Measurements from ENCODE around the gene RPL13A. TPM values are rescaled to one million over a fixed set of nuclear protein-coding genes. Genes with fewer than 3 reads are reported as not detected.

The RPL13A gene
- total RNA-seq, 1 donor from 2014 or later, result 2,737 TPM

DNA sequence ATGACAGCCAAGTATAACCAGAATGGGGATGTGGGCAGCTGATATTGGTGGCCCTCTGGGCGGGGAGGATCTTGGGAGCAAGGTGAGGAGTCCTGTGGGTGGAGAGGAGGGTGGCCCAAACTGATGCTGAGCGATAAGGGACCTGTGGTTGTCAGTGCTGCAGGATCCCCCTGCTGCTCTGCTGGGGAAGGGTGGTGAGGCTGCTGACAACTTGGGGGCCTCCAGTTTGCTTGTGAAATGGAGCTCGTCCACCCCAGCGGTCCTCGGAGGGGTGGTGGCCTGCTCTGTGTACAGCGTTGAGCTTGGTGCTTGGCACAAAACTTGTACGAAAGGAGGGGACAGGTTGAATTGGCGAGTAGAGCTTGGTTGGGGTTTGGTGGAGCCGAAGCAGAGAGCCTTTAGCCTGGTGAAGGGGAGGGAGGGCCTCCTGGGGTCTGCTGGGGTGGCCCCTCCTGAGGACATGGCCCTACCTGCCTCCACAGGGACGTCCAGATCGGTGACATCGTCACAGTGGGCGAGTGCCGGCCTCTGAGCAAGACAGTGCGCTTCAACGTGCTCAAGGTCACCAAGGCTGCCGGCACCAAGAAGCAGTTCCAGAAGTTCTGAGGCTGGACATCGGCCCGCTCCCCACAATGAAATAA is 11.7 kb downstream of the RPL13A start:
- Histone ChIP-seq H3K4me3 (peak overlapping the region in 1 of 2 donors; percentile 77), H3K9me3 (no peaks in the 10 kb centered on the region), H3K36me3 (peaks cover 18 to 30% of the 10 kb centered on the region in 2 donors), H3K27ac (peak overlapping the region in 1 of 2 donors; percentile 37), H3K27me3 (no peaks in the 10 kb centered on the region), H3K4me1 (peaks cover 13 to 20% of the 10 kb centered on the region in 2 donors)
- intact Hi-C loops (cut with DNase I), result loop anchor here (5.0 kb wide), 2 partner anchors 143 to 178 kb away; partner anchors contain the start of genes PRMT1, RRAS and SCAF1
- TF ChIP-seq, protein P1, sequence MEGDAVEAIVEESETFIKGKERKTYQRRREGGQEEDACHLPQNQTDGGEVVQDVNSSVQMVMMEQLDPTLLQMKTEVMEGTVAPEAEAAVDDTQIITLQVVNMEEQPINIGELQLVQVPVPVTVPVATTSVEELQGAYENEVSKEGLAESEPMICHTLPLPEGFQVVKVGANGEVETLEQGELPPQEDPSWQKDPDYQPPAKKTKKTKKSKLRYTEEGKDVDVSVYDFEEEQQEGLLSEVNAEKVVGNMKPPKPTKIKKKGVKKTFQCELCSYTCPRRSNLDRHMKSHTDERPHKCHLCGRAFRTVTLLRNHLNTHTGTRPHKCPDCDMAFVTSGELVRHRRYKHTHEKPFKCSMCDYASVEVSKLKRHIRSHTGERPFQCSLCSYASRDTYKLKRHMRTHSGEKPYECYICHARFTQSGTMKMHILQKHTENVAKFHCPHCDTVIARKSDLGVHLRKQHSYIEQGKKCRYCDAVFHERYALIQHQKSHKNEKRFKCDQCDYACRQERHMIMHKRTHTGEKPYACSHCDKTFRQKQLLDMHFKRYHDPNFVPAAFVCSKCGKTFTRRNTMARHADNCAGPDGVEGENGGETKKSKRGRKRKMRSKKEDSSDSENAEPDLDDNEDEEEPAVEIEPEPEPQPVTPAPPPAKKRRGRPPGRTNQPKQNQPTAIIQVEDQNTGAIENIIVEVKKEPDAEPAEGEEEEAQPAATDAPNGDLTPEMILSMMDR (IDR thresholded peaks at IDR 0.05), result no peak
- DNase-seq (ENCODE audit: low spot score in 2 of 2), result no peak

DNA sequence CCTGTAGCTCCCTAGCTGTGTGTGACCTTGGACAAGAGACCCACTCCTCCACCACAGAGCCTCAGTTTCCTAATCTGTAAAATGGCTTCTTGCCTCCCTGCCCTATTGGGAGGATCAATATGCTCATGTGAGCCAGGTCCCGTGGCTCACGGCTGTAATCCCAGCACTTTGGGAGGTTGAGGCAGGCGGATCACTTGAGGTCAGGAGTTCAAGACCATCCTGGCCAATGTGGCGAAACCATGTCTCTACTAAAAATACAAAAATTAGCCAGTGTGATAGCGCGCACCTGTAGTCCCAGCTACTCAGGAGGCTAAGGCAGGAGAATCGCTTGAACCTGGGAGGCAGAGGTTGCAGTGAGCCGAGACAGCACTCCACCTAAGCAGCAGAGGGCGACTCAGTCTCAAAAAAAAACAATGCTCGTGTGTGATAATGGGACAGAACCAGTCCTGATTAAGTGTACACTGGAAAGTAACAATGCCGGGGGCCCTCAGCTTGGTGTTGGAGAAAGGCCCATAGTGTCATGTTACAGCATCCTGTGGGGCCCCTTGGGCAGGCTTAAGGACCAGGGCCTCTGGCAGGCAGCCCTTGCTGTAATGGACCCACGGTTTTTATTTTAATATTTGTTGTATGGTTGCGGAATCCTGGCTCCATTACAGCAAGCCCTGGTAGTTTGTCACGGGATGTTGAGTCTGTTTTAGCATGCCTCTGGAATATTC is 15.6 kb downstream of the RPL13A start:
- TF ChIP-seq, protein P1 (IDR thresholded peaks at IDR 0.05), result peak; percentile 44 to 58 (median 49)
- Histone ChIP-seq H3K4me1 (peaks cover 4 to 5% of the 10 kb centered on the region in 2 donors), H3K36me3 (peaks cover 15 to 20% of the 10 kb centered on the region in 2 donors), H3K27me3 (no peaks in the 10 kb centered on the region), H3K9me3 (no peaks in the 10 kb centered on the region), H3K4me3 (no peak overlapping the region), H3K27ac (no peak overlapping the region)
- DNase-seq (ENCODE audit: low spot score in 2 of 2), result no peak
- intact Hi-C loops (cut with DNase I), result loop anchor here (1.0 kb wide), 1 partner anchor 44 kb away; no protein-coding TSS in a partner anchor

DNA sequence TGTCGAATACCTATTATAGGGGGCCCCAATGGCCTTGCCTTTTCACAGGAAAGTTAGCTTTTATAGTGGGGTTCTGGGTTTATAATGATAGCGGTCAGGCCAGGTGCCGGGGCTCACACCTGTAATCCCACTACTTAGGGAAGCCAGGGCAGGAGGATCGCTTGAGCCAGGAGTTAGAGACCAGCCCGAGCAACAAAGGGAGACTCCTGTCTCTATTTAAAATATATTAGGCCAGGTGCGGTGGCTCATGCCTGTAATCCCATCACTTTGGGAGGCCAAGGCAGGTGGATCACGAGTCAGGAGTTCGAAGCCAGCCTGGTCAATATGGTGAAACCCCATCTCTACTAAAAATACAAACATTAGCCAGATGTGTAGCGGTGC is 16.2 kb downstream of the RPL13A start:
- H3K4me3 ChIP-seq, result no peak overlapping the region
- no peak for DNase-seq (ENCODE audit: low spot score in 2 of 2)
- intact Hi-C loops (cut with DNase I), result loop anchor here (1.0 kb wide), 1 partner anchor 44 kb away; no protein-coding TSS in a partner anchor
- no peak overlapping the region for H3K27ac ChIP-seq
- no peaks in the 10 kb centered on the region for H3K9me3 ChIP-seq
- peaks cover 10 to 15% of the 10 kb centered on the region in 2 donors for H3K36me3 ChIP-seq
- peaks cover under 1 to 3% of the 10 kb centered on the region in 2 donors for H3K4me1 ChIP-seq
- TF ChIP-seq, protein P1 (IDR thresholded peaks at IDR 0.05), result no peak
- H3K27me3 ChIP-seq, result no peaks in the 10 kb centered on the region

DNA sequence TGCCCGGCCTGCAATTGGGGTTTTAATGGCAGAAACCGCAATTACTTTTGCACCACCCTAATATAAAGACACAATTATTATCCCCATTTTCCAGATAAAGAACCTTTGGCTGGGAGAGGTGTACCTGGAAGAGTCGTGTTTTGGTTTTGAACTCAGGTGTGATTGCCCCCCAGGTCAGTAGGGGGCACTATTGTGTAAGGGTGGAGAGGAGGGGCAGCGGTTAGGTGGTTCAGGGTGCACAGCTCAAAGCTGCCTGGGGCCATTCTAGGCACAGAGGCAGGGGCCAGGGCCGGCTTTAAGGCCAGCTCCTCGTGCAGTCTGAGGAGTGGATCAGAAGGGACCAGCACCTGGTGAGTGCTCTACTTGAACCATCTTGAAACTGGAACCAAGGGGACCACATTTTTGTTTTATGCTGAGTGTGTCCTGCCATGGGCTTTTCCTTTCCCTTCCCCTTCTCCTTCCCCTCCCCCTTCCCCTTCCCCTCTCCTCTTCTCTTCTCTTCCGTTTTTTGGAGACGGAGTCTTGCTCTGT is 19.2 kb downstream of the RPL13A start:
- intact Hi-C loops (cut with DNase I), result no loop called here
- Histone ChIP-seq H3K36me3 (no peaks in the 10 kb centered on the region), H3K9me3 (no peaks in the 10 kb centered on the region), H3K4me1 (peaks cover 0 to under 1% of the 10 kb centered on the region in 2 donors), H3K27ac (no peak overlapping the region), H3K27me3 (no peaks in the 10 kb centered on the region), H3K4me3 (no peak overlapping the region)
- no peak for DNase-seq (ENCODE audit: low spot score in 2 of 2)
- TF ChIP-seq, protein P1 (IDR thresholded peaks at IDR 0.05), result peak; percentile 53 to 69 (median 54)

DNA sequence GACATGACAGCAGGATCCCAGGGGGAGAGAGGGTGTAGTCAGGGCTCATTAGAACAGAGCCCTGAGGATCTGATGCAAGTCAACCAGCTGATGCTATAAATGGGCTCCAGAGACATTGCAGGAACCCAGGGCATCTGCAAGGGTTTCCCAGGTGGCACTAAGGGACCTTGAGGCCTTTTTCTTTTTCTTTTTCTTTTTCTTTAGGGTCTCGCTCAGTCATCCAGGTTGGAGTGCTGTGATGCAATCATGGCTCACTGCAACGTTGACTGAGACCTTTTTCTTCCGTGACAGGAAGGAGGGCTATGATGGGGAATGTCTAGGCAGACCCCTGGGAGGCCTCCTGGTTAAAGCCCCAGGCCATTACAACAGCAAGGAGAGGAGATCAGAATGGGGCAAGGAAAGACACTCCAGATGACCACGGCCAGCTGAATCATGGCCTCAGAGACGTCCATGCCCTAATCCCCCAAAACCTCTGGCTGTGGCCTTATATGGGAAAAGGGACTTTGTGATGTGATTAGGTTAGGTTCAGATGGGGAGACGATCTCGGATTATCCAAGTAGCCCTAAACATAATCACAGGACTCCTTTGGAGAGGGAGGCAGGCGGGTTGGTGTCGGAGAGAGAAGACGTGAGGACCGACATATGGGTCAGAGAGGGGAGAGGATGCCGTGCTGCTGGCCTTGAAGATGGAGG is 20.5 kb downstream of the RPL13A start:
- Histone ChIP-seq H3K9me3 (no peaks in the 10 kb centered on the region), H3K27ac (no peak overlapping the region), H3K36me3 (no peaks in the 10 kb centered on the region), H3K27me3 (no peaks in the 10 kb centered on the region), H3K4me1 (peaks cover 0 to 8% of the 10 kb centered on the region in 2 donors), H3K4me3 (no peak overlapping the region)
- DNase-seq (ENCODE audit: low spot score in 2 of 2), result no peak
- TF ChIP-seq, protein P1 (IDR thresholded peaks at IDR 0.05), result no peak
- intact Hi-C loops (cut with DNase I), result no loop called here

Measured in ascending aorta (tissue), 2 donors.